HG03342 (cell line): ENCODE data around the gene HAUS8.
"Not testable (repeated sequence)": the region's sequence is repeated elsewhere in the genome, so short reads cannot be mapped to it uniquely, and the experiment has no call there.

ENCODE experiments used
- ATAC-seq: cut with Tn5 transposase; IDR thresholded peaks from one replicate; pipeline ENCODE4 v1.9.1; 2021; ENCODE audit warnings: mild to moderate bottlenecking, moderate library complexity; ENCODE audit not compliant: unreplicated experiment

The HAUS8 gene

GRCh38 chr19:17075035-17075863 lies at the start of gene HAUS8, which contains the start of gene MYO9B:
Gene HAUS8, minus strand, starts transcription at chr19:17075452. Its CDS starts 30 bp downstream, at chr19:17075422.
Gene MYO9B, plus strand, starts transcription at chr19:17075777. Its CDS starts 25,941 bp downstream, at chr19:17101718.
- ATAC-seq, result peak; percentile 76

- ATAC-seq, result no peak
Observed at GRCh38 chr19:17124025-17124424, 48.8 kb upstream of the HAUS8 start.

- no peak for ATAC-seq
Observed at GRCh38 chr19:17123041-17123440, 47.8 kb upstream of the HAUS8 start.

GRCh38 chr19:17121736-17122293 lies 46.6 kb upstream of the HAUS8 start:
- ATAC-seq, result no peak

GRCh38 chr19:17118957-17119356 lies 43.7 kb upstream of the HAUS8 start:
- ATAC-seq, result no peak

GRCh38 chr19:17116996-17117702 lies 41.9 kb upstream of the HAUS8 start:
- no peak for ATAC-seq

- no peak for ATAC-seq
Observed at GRCh38 chr19:17114414-17114831, 39.2 kb upstream of the HAUS8 start.

GRCh38 chr19:17113127-17113785 lies 38.0 kb upstream of the HAUS8 start:
- ATAC-seq, result no peak

GRCh38 chr19:17112700-17113099 lies 37.4 kb upstream of the HAUS8 start:
- no peak for ATAC-seq

GRCh38 chr19:17112271-17112670 lies 37.0 kb upstream of the HAUS8 start:
- ATAC-seq, result no peak

GRCh38 chr19:17111766-17112165 lies 36.5 kb upstream of the HAUS8 start:
- ATAC-seq, result no peak

GRCh38 chr19:17110599-17110966 lies 35.3 kb upstream of the HAUS8 start:
- no peak for ATAC-seq

GRCh38 chr19:17109962-17110598 lies 34.8 kb upstream of the HAUS8 start:
- peak; percentile 36 for ATAC-seq

GRCh38 chr19:17109300-17109699 lies 34.0 kb upstream of the HAUS8 start:
- no peak for ATAC-seq

GRCh38 chr19:17108453-17108784 lies 33.2 kb upstream of the HAUS8 start:
- no peak for ATAC-seq

GRCh38 chr19:17107546-17108452 lies 32.5 kb upstream of the HAUS8 start:
- ATAC-seq, result no peak

- not testable (repeated sequence) for ATAC-seq
Observed at GRCh38 chr19:17106964-17107363, 31.7 kb upstream of the HAUS8 start.

- ATAC-seq, result no peak
Observed at GRCh38 chr19:17105556-17105955, 30.3 kb upstream of the HAUS8 start.

GRCh38 chr19:17104679-17105078 lies 29.4 kb upstream of the HAUS8 start:
- no peak for ATAC-seq

- no peak for ATAC-seq
Observed at GRCh38 chr19:17103177-17103576, 27.9 kb upstream of the HAUS8 start.
